T-helper 2 cell treated with Interferon-gamma antibody and Interleukin-4, amounts not matched to agents 100 ng/mL and 5 ng/mL, for 36 hours (primary cell): Measurements from ENCODE around the gene SIN3B. TPM values are rescaled to one million over a fixed set of nuclear protein-coding genes. Genes with fewer than 3 reads are reported as not detected.

Source experiments
- intact Hi-C: fragments of 100-400 bp; cut with micrococcal nuclease; formaldehyde crosslinking; loops from one replicate; pipeline ENCODE4 v1.15.1; 2023
- total RNA-seq: library from RNA; stranded (reverse); gene quantifications from 2 replicates; pipeline ENCODE4 v1.2.3, GENCODE V29; 2022

SIN3B gene
- total RNA-seq, 1 donor from 2014 or later: 37.4 TPM

DNA sequence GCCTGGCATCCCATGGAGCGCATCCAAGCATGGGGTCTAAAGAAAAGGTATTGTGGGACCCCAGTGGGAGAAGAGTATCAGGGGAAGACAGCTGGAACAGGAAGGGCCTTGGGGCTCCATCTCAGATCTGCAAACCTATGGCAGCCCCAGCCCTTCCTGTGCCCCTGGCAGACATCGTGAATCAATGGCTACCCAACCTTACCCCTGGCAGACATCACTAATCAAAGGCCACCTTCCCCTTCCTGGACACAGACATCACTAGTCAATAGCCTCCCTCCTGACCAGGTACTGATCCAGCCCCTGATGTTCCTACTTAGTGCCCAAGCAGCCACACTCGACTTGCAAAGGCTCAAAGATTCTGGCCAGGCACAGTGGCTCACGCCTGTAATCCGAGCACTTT is 75.4 kb downstream of the SIN3B start:
- intact Hi-C loops: no loop called here

DNA sequence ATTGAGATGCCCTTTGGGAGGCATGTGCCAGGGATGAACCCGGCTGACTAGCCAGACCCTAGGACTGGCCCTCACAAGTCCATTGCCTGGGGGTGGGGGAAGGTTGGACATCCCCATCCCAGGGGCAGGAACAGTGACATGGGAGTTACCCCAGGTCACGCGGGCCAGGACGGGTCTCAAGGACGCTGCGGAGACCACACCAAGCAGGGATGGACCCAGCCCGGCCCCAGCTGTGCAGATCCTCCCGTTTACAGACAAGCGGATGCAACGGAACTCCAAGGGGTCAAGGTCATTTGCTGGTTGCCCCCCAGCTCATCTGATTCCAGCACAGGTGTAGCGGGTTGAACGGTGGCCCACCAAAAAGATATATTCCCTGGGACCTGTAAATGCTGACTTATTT is 79.6 kb downstream of the SIN3B start:
- intact Hi-C loops: no loop called here

DNA sequence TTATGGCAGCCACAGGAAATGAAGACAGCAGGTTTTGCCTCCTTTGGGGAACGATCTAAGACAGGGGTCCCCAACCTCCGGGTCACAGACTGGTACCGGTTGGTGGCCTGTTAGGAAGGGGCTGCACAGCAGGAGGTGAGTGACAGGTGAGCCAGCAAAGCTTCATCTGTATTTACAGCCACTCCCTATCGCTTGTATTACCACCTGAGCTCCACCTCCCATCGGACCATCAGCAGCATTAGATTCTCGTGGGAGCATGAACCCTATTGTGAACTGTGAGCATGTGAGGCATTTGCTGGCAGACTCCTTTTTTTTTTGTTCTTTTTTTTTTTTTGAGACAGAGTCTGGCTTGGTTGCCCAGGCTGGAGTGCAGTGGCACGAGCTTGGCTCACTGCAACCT is 81.8 kb downstream of the SIN3B start:
- intact Hi-C loops: no loop called here

DNA sequence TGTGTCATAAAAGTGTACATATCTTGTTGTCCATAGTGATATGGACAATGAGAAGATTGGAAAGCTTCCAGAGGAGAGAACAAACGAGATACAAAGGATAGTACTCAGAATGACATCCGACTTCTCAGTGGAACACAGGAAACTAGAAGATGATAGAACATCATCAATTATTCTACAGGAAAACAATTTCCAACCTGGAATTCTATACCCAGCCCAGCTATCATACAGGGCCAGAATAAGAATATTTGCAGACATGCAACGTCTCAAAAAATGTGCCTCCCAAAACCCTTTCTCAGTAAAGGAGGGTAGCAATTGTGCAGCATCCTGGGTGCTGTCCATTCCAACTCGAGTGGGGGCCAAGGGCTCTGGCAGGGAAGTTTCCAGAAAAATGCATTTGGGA is 83.6 kb downstream of the SIN3B start:
- intact Hi-C loops: no loop called here

DNA sequence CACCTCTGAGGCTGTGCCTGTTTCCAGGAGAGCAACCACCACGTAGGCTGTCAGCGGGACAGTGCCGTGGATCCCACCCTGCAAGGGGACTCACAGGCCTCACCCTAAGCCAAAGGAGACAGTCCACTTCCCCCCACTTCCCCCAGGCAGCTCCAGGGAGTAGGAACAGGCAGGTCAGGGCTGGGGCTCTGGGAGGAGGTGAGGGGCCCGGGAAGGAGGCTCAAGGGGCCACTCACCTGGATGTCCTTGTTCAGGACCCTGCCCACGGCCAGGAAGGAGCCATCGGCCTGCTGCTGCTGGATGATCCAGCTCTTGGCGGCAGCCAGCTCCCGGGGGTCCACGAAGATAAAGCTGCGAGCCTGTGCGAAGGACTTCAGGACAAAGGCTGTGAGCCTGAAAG is 85.2 kb downstream of the SIN3B start:
- intact Hi-C loops: no loop called here

DNA sequence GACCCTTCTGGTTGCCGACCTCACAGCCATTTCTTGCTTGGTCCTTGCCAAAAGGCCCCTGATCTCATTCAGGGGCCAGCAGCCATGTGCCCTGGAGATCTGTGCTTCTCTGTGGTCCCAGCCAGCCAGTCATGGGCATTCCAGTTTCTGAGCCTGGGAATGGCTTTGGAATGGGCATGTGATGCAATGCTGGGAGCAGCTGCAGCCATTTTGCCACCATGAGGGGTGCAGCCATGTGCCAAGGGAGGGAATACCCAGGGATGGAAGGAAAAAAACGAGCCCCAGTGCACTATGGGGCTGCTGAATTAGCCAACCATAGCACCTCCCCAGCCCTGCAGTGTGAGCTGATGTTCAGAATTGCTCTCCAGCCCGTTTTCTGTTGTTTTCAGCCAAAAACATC is 85.9 kb downstream of the SIN3B start:
- intact Hi-C loops: no loop called here

DNA sequence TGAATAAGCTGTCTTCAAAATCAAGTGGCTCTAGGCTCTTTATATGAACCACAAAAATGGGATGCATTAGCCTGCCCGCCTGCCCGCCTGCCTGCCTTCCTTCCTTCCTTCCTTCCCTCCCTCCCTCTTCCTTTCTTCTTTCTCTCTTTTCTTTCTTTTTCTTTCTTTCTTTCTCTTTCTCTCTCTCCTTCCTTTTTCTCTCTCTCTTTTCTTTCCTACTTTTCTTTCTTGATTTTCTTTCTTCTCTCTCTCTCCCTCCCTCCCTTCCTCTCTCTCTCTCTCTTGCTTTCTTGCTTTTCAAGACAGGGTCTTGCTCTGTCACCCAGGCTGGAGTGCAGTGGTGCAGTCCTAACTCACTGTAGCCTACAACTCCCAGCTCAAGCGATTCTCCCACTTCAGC is 86.5 kb downstream of the SIN3B start:
- intact Hi-C loops: no loop called here

DNA sequence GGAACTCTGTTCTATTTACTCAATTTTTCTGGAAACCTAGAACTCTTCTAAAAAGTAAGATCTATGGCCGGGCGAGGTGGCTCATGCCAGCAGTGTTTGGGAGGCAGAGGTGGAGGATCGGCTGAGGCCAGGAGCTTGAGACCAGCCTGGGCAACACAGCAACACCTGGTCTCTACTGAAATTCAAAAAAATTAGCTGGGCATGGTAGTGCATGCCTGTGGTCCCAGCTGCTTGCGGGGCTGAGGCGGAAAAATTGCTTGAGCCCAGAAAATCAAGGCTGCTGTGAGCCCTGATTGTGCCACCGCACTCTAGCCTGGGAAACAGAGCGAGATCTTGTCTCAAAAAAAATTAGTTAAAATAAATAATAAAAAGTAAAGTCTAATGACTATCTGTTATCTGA is 88.2 kb downstream of the SIN3B start:
- intact Hi-C loops: no loop called here

DNA sequence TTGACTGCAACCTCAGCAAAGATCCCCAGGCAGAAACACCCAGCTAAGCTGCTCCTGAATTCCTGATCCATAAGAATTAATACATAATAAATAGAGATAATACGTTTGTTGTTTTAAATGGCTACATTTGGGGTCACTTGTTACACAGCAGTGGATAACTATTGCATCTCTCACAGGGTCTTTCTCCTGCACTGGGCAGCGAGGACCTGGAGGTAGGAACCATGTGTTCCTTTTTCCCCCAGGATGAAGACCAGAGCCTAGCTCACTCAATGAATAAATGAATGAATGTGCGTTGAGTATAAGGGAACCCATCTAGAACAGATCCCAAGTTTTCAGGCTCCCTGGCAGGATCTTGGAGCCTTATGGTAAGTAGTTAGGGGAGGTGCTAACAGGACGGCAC is 90.3 kb downstream of the SIN3B start:
- intact Hi-C loops: no loop called here

DNA sequence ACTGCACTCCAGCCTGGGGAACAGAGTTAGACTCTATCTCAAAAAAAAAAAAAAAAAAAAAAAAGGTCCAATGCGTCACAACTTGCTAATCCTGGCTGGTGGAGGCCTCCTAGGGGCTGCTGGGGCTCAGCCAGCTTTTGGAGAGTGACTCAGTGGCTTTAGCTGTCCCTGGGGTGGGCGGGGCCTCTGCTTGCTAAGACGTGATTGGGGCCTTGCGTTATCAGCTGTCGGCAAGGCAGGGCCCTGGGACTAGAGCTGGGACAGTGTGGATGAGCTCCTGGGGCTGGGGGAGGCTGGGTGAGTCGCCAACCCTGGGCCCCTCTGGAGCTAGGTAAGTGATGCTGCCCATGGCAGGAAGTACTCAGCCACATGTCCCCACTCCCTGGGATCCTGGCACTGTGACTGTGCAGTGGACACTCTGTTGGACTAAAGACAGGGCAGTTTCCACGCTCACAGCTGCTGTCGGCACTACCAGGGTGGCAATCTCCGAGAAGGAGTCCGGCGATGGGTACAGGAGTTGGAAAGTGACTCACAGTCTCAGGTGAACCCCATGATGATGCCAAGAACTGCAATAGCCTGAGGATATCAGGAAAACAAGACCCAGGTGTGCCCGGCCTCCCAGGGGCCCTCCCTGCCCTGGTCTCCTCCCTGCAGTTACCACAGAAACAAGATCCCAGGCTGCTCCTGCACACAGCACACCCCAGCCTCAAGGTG is 91.8 kb downstream of the SIN3B start:
- intact Hi-C loops: no loop called here

DNA sequence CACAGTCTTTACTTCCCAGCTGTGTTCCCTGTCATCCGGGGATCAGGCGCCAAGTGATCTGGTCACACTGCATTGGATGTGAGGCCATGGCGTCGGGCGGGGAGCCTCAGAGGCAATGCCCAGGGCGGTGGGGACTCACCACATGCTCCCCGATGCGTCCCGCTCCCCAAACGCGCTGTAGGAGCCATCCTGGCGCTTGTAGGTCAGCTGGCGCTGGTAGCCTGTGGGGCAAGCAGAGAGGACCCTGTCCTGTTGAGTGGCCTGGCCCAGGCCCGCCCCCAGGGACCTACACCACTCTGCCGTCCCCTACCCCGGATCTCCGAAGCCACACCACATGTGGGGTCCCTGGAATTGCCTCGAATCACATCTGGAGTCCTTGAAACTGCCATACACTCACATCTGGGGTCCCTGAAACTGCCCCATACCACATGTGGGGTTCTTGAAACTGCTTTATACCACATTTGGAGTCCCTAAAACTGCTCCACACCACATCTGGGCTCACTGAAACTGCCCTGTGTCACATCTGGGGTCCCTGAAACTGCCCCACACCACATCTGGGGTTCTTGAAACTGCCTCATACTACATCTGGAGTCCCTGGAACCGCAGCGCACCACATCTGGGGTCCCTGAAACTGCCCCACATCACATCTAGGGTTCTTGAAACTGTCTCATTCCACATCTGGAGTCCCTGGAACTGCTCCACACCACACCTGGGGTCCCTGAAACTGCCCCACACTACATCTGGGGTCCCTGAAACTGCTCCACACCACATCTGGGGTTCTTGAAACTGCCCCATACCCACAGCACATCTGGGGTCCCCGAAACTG is 92.8 kb downstream of the SIN3B start:
- intact Hi-C loops: no loop called here

DNA sequence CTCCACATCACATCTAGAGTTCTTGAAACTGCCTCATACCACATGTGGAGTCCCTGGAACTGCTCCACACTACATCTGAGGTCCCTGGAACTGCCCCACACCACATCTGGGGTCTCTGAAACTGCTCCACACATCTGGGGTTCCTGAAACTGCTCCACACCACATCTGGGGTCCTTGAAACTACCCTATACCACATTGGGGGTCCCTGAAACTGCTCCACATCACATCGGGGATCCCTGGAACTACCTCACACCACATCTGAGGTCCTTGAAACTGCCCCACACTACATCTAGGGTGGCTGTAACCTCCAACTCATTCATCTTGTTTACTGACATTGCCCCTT is 93.4 kb downstream of the SIN3B start:
- intact Hi-C loops: no loop called here

DNA sequence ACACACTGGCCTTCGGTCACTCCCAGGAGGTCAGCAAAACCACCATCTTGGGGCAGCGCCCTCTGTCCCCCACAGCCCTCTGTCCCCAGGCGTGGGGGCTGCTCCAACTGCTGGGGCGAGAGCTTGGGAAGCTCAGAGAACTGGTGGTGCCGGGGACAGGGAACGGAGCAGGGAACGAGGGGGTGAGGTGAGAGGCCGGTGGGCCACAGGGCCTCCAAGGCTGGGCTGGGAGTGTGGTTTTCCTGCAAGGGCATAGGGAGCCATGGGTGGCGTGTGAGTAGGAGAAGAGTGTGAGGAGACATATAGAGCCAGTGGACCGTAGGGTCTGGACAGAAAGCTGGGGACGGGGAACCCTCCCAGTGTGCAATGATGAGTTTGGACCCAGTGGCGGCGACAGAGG is 93.8 kb downstream of the SIN3B start:
- intact Hi-C loops: no loop called here

DNA sequence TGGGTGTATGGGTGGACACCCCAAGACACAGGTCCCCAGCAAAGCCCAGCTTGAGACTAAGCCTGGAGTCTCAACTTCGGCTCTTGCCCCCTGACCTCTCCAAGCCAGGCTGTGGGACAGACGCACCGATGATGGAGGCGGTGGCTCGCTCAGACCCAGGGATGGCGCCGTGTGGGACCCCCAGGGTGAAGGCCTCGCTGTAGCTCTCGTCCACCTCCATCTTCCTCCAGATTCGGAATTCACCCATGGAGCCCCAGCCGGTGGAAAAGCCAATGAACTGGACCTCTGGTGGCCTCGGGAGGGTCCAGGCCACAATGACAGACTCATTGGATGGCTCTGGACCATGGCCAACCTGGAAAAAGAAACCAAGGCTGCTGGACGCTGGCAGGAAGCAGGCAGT is 98.7 kb downstream of the SIN3B start:
- intact Hi-C loops: no loop called here

DNA sequence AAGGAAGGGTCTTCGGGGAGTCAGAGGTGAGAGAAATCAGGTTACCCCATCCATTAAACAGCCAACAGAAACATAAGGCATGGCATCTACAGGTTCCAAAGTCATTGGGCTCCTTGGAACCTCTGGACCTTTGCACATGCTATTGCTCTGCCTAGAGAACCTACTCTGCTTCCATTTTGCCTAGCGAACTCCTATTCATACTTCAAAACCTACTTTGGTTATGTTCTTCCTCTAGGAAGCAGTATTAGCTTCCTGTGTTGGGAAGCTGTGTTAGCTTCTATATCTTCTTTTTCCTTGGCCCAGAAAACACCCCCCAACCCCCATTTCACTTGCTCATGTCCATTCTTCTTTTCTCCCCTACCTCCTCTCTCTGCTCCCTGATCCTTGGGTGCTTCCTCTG is 99.2 kb downstream of the SIN3B start:
- intact Hi-C loops: no loop called here

DNA sequence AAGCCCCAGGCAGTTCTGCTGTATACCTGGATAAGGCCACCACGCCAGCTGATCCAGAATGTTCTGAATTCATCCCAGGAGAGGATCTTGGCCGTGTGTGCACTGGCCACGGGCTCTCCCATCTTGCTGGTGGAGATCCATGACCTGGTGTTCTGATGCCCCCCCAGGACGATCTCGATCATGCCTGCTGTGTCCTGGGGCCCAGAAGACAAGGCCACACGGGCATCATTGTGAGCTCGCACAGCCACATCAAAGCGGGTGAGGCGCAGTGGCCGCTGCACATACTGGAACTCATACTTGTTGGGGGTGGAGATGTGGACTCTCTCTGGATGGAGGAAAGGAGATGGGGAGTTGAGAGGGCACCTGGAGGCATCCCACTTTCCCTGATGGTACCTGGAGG is 99.7 kb downstream of the SIN3B start:
- intact Hi-C loops: no loop called here

Other genes with a start within 250 kb of the SIN3B start
- 15.5 and 15.8 TPM in 2 replicates for gene MED26, start 201.2 kb upstream of the SIN3B start, total RNA-seq
- 69.1 and 69.5 TPM in 2 replicates for gene SMIM7, start 169.3 kb upstream of the SIN3B start, total RNA-seq
- gene TMEM38A, start 168.3 kb upstream of the SIN3B start, total RNA-seq: 2.8 and 3.4 TPM in 2 replicates
- not detected in 2 replicates for gene NWD1, start 109.6 kb upstream of the SIN3B start, total RNA-seq
- gene F2RL3, start 59.6 kb downstream of the SIN3B start, total RNA-seq: 0.39 and 0.77 TPM in 2 replicates
- gene CPAMD8, start 197.4 kb downstream of the SIN3B start, total RNA-seq: 1.3 and 1.6 TPM in 2 replicates
- gene HAUS8, start 246.1 kb downstream of the SIN3B start, total RNA-seq: 32.6 and 37.4 TPM in 2 replicates
- 171 and 175 TPM in 2 replicates for gene MYO9B, start 246.4 kb downstream of the SIN3B start, total RNA-seq